Ammon's horn (tissue), 1 donor: Measurements from ENCODE around the gene MYOC.
"Not testable (repeated sequence)": the region's sequence is repeated elsewhere in the genome, so short reads cannot be mapped to it uniquely, and the experiment has no call there.

Source experiments
- DNase-seq: peaks from one replicate; pipeline ENCODE4 v3.0.0-alpha.2; 2016; ENCODE audit warnings: low spot score

The MYOC gene

DNA sequence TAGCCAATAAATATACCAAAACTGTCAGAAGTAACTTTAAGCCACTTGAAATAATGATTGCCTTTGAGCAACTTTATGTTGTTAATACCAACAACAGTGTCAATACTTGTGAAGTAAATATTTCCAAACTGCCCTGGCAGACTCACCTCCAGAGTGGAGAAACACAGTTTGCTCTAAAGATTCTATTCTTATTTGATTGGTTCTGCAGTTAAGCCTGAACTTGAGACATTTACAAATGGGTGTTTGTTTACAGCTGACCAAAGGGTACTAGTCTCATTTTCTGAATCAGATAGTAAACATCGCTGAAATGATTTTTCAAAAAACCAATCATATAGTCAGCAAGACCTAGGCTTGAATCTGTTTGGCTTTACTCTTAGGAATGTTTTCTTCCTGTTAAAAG lies 1.3 kb upstream of the MYOC start:
- no peak for DNase-seq

DNA sequence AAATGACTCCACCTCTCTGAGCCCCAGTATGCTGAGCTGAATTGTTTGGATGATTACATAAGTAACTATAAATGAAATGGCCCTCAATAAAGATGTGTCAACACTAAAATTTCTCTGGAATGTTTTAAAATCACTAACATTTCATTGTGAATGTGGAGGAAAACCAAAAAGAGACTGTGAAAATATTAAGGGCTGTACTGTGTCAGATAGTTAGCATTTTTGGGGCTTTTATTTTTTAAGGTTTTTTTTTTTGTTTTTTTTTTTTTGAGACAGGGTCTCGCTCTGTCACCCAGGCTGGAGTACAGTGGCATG lies 6.3 kb downstream of the MYOC start:
- no peak for DNase-seq

DNA sequence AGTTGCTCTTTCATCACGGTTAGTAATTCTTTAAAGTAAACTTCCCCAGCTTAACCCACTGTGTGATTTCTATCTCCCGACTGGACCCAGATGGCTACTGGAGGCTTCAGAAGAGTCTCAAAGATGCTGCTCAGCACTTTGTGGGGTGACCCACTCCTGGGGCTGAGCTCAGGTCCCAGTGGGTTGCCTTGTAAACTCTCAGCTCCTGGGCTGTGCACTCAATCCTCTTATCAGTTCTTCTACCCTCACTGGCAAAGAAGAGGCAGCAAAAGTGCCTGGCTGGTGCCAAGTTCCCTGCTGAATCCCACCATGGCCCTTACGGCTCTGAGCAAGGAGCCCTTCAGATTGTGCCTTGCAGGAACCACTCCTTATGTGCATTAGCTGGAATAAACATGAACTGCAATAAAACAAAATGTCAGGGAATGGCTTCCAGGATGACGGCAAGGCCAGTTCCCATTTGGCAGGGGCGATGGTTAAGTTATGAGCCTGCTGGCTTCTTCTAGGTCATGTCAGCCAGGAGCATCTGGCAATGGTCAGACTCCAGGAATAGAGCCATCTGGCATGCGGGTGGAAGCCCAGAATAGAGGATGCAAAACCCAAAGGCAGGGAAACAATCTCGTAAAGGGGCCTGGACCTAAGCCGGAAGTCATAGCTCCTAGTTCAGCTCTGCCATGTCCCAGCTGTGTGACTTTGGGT lies 6.8 kb downstream of the MYOC start:
- peak; percentile 57 for DNase-seq

DNA sequence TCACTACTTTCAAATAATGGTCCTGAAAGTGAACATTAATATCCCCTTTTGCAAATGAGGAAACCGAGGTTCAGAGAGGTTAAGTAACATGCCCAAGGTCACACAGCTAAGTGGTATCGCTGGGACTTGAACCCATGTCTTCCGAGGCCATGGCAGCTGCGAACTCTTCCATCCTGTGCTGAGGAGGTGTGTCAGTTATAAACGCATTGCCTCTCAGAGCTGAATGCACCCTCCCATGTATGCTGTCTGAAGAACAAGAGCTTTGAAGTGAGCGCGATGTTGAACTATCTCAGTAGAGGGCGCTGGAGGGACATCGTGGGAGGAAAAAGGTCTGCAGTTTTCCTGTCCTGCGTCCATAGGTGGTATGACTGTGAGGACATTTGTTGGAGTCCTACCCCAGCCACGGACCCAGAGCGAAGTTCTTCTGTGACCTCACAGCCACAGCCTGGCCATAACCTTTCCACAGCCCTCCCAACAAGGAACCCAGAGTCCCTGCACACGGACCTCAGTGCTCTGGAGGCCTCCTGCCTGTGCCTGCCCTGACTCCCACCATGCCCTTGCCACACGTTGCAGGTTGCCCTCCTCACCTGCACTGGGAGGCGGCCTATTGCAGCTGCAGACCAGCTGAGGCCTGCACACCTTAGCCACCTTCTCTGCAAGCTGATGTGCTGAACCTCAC lies 7.5 kb downstream of the MYOC start:
- peak; percentile 85 for DNase-seq

DNA sequence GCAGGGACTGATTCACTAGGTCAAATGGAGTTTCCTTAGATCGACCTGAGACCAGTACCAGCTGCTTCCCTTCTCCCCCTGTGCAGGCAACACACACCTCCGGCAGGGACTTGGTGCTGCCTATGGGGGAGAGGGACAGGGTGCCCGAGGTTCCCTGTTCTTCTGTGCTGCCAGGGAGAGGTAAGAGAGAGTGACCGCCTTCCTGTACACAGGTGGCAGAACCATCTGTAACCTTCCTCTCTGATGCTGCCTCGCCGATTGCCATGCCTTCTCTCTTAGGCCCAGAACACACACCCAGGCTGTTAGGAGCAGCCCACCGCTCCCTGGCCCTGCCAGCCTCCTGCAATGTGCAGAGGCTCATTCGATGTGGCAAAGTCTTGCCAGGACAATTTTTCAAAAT lies 9.3 kb downstream of the MYOC start:
- DNase-seq = no peak

DNA sequence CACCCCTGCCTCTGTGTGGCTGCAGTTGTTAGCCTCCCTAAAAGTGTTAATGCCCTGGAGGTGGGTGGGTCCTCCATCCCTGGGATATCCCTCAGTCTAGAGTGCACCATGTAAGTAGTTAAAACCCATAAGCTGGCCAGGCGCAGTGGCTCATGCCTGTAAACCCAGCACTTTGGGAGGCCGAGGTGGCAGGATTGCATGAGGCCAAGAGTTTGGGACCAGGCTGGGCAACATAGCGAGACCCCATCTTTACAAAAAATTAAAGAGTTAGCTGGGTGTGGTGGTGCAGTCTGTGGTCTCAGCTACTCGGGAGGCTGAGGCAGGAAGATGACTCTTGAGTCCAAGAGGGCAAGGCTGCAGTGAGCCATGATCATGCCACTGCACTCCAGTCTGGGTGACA lies 10.3 kb downstream of the MYOC start:
- no peak for DNase-seq

DNA sequence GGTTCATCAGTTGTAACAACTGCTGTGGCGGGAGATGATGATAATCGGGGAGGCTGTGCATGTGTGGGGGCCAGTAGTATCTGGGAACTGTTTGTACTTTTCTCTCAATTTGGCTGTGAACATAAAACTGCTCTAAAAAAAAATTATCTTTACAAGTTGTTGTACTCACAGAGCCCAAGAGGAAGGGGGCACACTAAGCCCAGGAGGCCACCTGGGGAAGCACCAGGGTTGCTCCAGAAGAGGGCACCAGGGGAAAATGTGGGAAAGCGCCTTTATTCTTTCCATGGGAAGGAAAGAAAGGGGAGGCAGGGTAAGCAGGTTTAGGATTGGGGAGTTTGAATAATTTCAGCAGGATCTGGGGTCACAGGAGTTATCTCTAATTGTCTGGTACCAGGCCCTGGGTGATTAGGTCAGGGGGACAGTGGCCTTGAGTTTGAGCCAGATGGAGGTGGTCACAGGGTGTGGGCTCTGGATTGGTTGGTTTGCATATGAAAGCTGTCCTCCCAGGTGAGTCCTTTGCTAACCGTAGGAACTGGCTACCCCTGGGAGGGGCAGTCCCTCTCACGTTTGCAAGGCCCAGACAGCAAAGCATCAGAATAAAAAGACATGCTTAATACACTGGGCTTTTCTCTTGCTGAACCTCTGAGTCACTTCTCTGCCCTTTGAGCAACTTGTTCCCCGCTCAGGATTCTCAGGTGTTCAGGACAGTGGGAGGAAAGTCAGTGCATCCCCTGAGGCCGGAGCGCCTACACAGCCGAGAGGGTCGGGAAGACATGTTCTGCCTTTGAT lies 11.2 kb downstream of the MYOC start:
- DNase-seq = no peak

DNA sequence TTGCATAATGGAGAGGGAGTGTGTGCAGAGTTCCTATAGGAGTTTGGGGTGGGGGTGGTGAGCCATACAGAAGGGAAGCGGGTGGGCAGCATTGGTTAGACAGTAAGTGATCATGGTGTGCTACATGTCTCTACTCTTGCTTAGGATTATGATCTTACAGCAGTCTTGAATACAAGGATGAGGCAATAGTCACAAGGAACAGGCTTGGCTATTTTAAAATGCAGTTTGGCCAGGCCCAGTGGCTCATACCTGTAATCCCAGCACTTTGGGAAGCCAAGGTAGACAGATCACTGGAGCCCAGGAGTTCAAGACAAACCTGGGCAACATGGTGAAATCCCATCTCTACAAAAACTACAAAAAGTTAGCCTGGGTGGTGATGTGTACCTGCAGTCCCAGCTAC lies 12.3 kb downstream of the MYOC start:
- no peak for DNase-seq

DNA sequence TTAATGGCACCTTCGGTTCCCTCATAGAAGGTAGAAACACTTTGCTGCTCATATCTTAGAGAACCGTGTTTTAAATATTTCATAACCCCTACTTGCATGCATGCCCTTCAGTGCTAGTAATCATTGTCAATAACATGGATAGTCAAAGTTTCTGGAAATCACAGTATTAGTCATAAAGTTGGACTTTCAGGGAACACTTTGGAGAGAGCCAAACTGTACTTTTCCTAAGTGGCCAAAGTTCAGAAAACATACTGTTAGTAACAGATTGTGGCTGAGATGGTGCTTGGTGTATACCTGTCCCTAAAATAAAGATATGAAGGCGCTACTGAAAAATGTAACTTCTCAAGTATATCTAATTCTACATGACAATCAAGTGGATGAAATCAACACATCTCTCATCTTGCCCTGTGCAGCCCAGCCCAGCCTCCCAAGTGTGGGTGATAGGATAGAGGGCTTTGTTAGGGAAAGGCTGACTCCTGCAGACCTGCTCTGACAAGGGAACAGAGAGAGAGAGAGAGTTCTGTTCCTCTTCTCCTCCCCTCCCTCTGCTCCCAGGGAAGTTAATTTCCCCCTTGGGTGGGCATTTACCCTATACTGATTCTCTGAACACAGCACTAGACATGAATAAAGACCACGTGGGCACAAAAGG lies 14.4 kb downstream of the MYOC start:
- DNase-seq = no peak

DNA sequence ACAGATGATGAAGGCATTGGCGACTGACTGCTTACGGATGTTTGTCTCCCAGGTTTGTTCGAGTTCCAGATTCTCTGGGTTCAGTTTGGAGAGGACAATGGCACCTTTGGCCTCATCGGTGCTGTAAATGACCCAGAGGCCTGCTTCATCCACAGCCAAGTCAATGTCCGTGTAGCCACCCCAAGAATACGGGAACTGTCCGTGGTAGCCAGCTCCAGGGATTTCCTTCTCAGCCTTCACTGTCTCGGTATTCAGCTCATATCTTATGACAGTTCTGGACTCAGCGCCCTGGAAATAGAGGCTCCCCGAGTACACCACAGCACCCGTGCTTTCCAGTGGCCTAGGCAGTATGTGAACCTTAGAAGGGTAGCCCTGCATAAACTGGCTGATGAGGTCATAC lies 16.3 kb downstream of the MYOC start:
- DNase-seq = no peak

DNA sequence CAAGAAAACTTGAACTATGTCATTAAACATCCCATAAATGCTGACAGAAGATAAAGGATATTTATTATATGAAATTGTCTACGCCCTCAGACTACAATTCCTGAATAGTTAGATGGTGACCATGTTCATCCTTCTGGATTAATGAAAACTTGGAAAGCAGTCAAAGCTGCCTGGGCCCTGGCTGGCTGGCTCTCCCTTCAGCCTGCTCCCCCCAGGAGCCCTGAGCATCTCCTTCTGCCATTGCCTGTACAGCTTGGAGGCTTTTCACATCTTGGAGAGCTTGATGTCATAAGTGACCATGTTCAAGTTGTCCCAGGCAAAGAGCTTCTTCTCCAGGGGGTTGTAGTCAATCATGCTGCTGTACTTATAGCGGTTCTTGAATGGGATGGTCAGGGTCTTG lies 16.8 kb downstream of the MYOC start:
- no peak for DNase-seq

DNA sequence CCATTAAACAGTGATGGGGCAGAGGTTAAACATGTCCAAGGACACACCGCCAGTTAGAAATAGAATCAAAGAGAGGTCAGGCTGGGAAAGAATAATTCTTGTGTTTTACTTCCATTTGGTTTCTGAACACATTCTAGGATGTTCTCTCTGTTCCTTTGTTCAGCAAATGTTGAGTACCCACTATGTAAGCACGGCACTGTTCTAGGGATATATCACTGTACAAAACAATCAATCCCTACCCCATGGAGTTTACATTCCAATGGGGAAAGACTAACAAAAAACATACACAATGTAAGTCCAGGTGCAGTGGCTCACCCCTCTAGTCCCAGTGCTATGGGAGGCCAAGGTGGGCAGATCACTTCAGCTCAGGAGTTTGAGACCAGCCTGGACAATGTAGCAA lies 24.3 kb downstream of the MYOC start:
- no peak for DNase-seq

DNA sequence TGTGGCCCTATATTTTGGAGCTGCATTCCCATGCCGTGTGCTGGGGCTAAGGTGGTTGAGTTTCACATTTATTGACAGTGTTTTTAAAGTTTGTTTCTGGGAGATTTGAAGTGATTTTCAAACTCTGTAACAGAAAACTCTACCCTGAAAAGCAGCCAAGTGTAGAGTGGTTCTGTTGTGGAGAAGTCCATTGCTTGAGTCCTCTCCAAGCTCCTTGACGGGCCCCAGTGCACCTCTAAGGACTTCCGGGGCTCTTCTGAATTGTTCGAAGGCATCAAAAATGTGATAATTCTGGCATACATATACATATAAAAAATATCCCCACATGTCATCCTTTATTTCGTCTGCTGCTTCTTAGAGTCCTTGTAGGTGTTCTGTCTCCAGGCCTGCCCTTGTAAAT lies 25.5 kb downstream of the MYOC start:
- no peak for DNase-seq

DNA sequence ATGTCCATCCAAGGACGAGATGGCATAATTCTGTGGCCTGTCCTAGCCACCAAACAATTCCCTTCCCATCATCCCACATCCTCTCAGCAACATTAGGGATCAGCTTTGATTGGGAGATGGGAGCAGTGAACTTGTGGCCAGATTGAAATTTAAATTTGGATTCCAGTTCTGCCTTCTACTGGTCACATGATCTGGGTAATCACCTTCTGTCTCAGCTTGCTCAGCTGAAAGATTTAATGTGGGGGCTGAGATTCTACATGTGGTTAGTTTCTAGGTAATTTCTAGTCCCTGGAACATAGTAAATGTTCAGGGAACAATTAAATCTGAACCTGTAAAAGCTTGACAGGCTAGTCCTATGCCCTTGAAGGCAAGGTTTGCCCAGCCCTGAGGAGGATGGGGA lies 27.3 kb downstream of the MYOC start:
- no peak for DNase-seq

DNA sequence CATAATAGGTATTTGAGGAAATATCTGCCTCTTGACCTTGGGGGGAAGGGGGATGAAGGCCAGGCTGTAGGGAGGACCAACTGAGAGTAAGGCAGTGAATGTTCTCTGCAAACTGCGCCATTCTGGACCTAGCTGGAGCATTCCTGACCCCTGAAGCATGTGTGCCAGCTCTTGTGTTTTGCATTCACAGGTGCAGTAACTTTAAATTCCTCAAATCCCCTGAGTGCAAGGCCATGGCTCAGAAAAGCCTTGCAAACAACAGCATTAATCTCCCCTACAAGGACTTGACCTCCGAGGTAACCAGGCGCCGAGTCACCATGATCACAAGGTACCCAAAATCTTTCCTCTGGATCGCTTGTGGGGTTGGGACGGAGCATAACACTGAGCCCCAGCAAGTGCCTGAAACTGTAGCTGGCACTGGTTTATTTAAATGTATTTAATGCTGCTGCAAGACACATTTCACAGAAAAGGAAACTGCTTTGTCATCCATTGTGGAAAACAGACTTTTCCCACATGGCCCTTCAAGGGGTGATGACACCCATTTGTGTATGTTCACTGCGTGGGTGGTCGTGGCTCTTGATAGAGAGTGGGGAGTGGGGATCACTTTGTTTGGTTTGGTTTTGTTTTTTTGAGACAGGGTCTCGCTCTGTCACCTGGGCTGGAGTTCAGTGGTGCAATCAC lies 28.7 kb downstream of the MYOC start:
- DNase-seq = no peak

DNA sequence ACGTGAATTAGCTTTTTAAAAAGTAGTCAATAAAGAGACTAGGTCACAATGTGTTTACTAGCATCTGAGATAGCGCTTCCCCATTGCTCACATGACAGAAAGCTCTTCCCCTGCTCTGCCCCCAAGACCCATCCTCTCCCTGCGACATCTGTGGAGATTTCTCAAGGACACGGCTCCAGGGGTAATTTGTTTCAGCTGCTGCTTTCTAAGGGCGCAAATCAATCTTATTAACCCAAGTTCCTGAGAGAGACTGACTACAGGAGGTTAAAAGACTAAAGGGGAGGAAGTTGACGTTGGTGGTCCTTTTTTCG lies 30.4 kb downstream of the MYOC start, which contains the start of gene MYOCOS:
TSS of gene MYOCOS (plus strand) at position 92 of the 311 bp plus-strand sequence. CDS start 1,641 bp downstream, outside the sequence.
- no peak for DNase-seq

DNA sequence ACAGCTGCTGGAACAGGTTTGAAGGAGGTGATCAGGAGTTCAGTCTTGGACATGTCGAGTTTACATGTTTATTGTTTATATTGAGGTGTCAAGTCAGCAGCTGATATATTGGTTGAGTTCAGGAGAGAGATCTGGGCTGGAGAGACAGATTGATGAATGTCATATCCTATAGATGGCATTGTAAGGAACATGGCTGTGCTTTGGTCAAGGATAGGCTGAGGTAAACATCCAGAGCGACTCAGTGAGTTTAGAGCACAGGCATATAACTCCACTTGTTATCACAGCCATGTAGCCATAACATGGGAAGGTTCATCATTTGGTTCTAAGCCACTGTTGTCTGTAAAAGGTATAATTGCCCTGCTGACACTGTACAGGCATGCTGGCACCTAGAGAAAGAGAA lies 35.9 kb downstream of the MYOC start:
- no peak for DNase-seq

DNA sequence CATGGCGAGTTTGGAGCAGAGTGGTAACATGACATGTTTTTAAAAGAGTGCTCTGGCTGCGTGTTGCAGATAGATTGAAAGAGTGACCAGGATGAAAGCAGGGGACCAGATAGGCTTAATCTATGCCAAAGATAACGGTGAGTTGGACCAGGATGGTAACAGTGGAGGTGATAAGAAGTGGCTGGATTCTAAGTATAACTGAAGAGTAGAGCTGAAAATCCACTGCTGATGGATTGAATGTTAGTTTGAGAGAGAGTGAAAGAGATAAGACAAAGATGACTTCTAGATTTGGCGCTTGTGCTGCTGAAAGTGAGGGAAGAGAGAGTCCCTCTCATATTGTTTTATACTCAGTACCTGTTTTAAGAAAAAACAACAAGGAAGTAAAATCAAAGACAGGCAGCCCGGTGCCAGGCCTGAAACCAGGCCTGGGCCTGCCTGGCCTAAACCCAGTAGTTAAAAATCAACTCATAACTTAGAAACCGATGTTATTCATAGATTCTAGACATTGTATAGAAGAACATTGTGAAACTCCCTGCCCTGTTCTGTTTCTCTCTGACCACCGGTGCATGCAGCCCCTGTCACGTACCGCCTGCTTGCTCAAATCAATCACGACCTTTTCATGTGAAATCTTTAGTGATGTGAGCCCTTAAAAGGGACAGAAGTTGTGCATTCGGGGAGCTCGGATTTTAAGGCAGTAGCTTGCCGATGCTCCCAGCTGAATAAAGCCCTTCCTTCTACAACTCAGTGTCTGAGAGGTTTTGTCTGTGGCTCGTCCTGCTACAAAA lies 37.2 kb downstream of the MYOC start:
- DNase-seq = not testable (repeated sequence)

DNA sequence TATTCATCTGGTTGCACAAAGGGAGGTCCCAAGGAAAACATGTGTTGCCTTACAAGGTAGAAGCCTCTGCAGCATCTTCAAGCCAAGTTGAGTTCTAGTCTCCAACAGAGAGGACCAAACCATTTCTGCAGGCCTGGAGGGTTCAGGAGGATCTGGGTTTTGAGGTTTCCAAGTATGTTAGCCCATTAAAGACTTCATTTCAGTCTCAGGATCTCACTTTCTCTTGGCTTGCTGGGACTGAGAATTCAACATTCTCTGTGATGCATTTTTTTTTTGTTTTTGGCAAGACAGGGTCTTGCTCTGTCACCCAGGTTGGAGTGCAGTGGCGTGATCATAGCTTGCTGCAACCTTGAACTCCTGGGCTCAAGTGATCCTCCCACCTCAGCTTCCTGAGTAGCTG lies 39.2 kb downstream of the MYOC start:
- no peak for DNase-seq

DNA sequence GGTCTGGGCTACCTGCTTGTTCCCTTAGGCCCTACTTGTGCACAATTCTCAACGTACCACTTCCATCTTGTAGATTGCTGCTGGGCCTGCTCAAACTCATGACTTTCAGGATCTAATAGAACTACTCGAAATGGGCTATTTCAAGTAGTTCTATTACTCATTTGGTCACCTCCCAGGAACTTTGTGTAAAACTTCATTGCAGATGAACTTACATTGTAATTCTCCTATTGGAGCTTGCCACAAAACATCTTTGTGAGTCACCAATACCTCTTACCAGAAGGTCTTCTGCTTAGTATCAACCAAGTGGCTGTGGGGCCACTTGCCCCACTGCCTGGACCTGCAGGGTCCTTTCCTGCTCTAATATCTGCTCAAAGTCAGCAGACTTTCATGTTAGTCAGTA lies 41.2 kb downstream of the MYOC start:
- no peak for DNase-seq

DNA sequence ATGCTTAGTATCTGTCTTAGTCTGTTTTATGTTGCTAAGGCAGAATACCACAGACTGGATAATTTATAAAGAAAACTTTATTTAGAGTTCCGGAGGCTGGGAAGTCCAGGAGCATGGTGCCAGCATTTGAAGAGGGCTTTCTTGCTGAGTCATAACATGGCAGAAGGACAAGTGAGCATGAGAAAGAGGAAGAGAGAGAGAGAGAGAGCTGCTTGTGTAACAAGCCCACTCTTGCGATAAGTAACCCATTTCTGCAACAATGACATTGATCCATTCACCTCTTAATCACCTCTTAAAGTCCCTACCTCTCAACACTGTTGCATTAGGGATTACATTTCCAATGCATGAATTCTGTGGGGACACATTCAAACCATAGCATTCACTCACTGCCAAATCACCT lies 42.1 kb downstream of the MYOC start:
- DNase-seq = no peak
